K562 (cell line): ENCODE results near the gene ACER2. TPM values are rescaled to one million over a fixed set of nuclear protein-coding genes. Genes with fewer than 3 reads are reported as not detected.

Experiments
- ATAC-seq: fragments of 200-7000 bp; cut with Tn5 transposase; 3 replicates; pipeline ENCODE4 v1.9.1; 2020; ENCODE audit warnings: moderate library complexity
- BruUV-seq: library from RNA; stranded (reverse); fragments of 400-500 nt; replicated peaks from 2 replicates; lab custom pipeline; 2021; lab: Mats Ljungman, UMichigan
- CTCF ChIA-PET: fragments of 300-600 bp; formaldehyde crosslinking; extraction: SDS; loops from one replicate; lab custom pipeline; 2021; ENCODE audit warnings: low intra/inter-chr PET ratio; lab: Yijun Ruan, JAX
- POLR2A ChIA-PET: fragments of 300-600, 350-650 bp; sonication (Branson Sonifier 250); formaldehyde crosslinking; extraction: SDS; loops from one replicate; lab custom pipeline; 2021; ENCODE audit warnings: antibody characterized with exemption, inconsistent platforms; lab: Yijun Ruan, JAX
- DNase-seq, 4 experiments: peaks; one replicate each; pipeline versions ENCODE4 v3.0.0 to v3.0.0-alpha.2; 2011 to 2018; ENCODE audit warnings: low spot score in 3 of 4, mixed read lengths in 3 of 4; ENCODE audit errors: extremely low read depth in 1 of 4
- FAIRE-seq: peaks from 2 replicates; lab custom pipeline; 2011; peaks lifted over from hg19 to GRCh38; lab: Jason Lieb, UNC
- H2AFZ ChIP-seq: 2 replicates; pipeline ENCODE4 v1.6.0; 2011; ENCODE audit warnings: low read depth, low read length, control low read depth, inconsistent platforms
- H3K27ac ChIP-seq: fragments of 200-600 bp; 3 replicates; pipeline ENCODE4 v1.8.0; 2011; ENCODE audit warnings: low read depth, mild to moderate bottlenecking, control low read depth, inconsistent platforms, low read length, moderate library complexity, mixed read lengths; ENCODE audit errors: extremely low read depth
- H3K27me3 ChIP-seq, 2 experiments: fragments of 300-600 bp in 1 of 2; 2 replicates in 1 of 2; 3 replicates in 1 of 2; pipeline versions ENCODE4 v1.6.0 to v1.8.0; 2011; ENCODE audit warnings: inconsistent platforms in 2 of 2, low read length in 2 of 2, mild to moderate bottlenecking in 1 of 2, mixed read lengths in 1 of 2, moderate library complexity in 1 of 2; ENCODE audit not compliant: control insufficient read depth in 2 of 2, insufficient read depth in 2 of 2
- H3K36me3 ChIP-seq: fragments of 300-600 bp; 3 replicates; pipeline ENCODE4 v1.8.0; 2011; ENCODE audit warnings: mild to moderate bottlenecking, low read length, inconsistent platforms; ENCODE audit not compliant: control insufficient read depth, insufficient read depth
- H3K4me1 ChIP-seq, 2 experiments: fragments of 200-600 bp in 1 of 2; replicated peaks in 1 of 2; 2 replicates in 1 of 2; 3 replicates in 1 of 2; pipeline versions ENCODE4 v1.5.1 to v1.8.0; 2011; ENCODE audit warnings: inconsistent platforms in 2 of 2, low read length in 2 of 2, mild to moderate bottlenecking in 1 of 2, mixed read lengths in 1 of 2, moderate library complexity in 1 of 2; ENCODE audit not compliant: control insufficient read depth in 2 of 2, insufficient read depth in 2 of 2
- H3K4me2 ChIP-seq: 2 replicates; pipeline ENCODE4 v1.6.1; 2011; ENCODE audit warnings: low read length, control low read depth, inconsistent platforms, mixed read lengths; ENCODE audit not compliant: insufficient read depth
- H3K4me3 ChIP-seq: fragments of 200-600 bp; sonication (generic), shearing (Covaris generic); 2 replicates; pipeline ENCODE4 v1.5.1; 2016; ENCODE audit warnings: control low read depth, inconsistent platforms
- H3K79me2 ChIP-seq: fragments of 200-600 bp; 3 replicates; pipeline ENCODE4 v1.8.0; 2011; ENCODE audit warnings: low read length, inconsistent platforms; ENCODE audit not compliant: control insufficient read depth, insufficient read depth
- H3K9ac ChIP-seq, 2 experiments: 2 replicates each; pipeline versions ENCODE4 v1.6.0 to v1.6.1; 2011; ENCODE audit warnings: low read depth in 2 of 2, low read length in 2 of 2, control low read depth in 1 of 2, inconsistent platforms in 1 of 2, mild to moderate bottlenecking in 1 of 2, mixed read lengths in 1 of 2; ENCODE audit not compliant: insufficient read depth in 1 of 2
- H3K9me1 ChIP-seq: one replicate; pipeline ENCODE4 v1.6.0; 2011; ENCODE audit warnings: inconsistent platforms, mild to moderate bottlenecking, low read length, moderate library complexity; ENCODE audit not compliant: control insufficient read depth, insufficient read depth
- H3K9me3 ChIP-seq: replicated peaks from 2 replicates; pipeline ENCODE4 v1.5.1; 2011; ENCODE audit warnings: low read depth, low read length, inconsistent platforms; ENCODE audit not compliant: control insufficient read depth, insufficient read depth
- H4K20me1 ChIP-seq: replicated peaks from 2 replicates; pipeline ENCODE4 v1.6.1; 2011; ENCODE audit warnings: low read length, inconsistent platforms, mixed read lengths; ENCODE audit not compliant: control insufficient read depth, insufficient read depth
- FOXA3 ChIP-seq, 2 experiments: fragments of 450-650 bp in 1 of 2; sonication (generic) in 1 of 2; formaldehyde crosslinking; IDR thresholded peaks in 1 of 2; conservative IDR thresholded peaks in 1 of 2; 2 replicates each; pipeline versions ENCODE4 v1.4.0 to v1.8.0; 2020 to 2022; ENCODE audit warnings: mild to moderate bottlenecking in 2 of 2, missing genetic modification reagents in 1 of 2
- GTF2A2 ChIP-seq: IDR thresholded peaks from 2 replicates; pipeline ENCODE4 v1.6.1; 2016; ENCODE audit warnings: mild to moderate bottlenecking, missing genetic modification characterization, missing compliant biosample characterization
- WGBS: fragments of 100-300 bp; shearing (Covaris generic); methylation state at CpG from one replicate; pipeline ENCODE4 v1.1.6; 2016; ENCODE audit warnings: low coverage, mixed read lengths; ENCODE audit not compliant: insufficient coverage; ENCODE audit errors: missing lambda C conversion rate; 5-methylcytosine and 5-hydroxymethylcytosine counted together
- in situ Hi-C: fragments of 300-500 bp; cut with MboI; formaldehyde crosslinking; loops from 4 replicates; pipeline ENCODE4 v1.15.0; 2018; ENCODE audit warnings: inconsistent platforms, mixed read lengths
- intact Hi-C: fragments of 100-400 bp; cut with micrococcal nuclease; formaldehyde crosslinking; loops from 2 replicates; pipeline ENCODE4 v1.14.2; 2022
- polyA plus RNA-seq, 8 experiments: library from polyadenylated mRNA; depleted of rRNA in 4 of 8; stranded (reverse) in 5 of 8; unstranded in 3 of 8; fragments of >200 nt; fragmentation: Nextera tagmentation in 2 of 8; fragmentation: Illumina TruSeq in 1 of 8; extraction: Ambion mirVana in 2 of 8; extraction: Trizol in 1 of 8; gene quantifications; 2 replicates each; pipeline versions ENCODE4 v1.2.1 to v1.2.3, GENCODE V29; 2011 to 2014; ENCODE audit warnings: inconsistent platforms in 1 of 8, missing spikeins in 1 of 8
- total RNA-seq, 7 experiments: library from RNA; depleted of rRNA in 6 of 7; stranded (reverse); fragments of >200 nt in 6 of 7; fragmentation: Illumina TruSeq in 2 of 7; extraction: Trizol in 2 of 7; gene quantifications; 2 replicates each; pipeline versions ENCODE4 v1.2.1 to v1.2.3, GENCODE V29; 2011 to 2021; ENCODE audit warnings: low replicate concordance in 1 of 7
- TF ChIP-seq, protein P1 (sequence below): sonication (generic); formaldehyde crosslinking; IDR thresholded peaks from 2 replicates; pipeline ENCODE4 v1.8.0; 2022; ENCODE audit warnings: missing genetic modification reagents, mild to moderate bottlenecking, borderline replicate concordance
- TF ChIP-seq, protein P2 (sequence below): sonication (generic); formaldehyde crosslinking; IDR thresholded peaks from 2 replicates; pipeline ENCODE4 v1.4.0; 2020; ENCODE audit warnings: mild to moderate bottlenecking, missing genetic modification reagents

Gene ACER2
- total and polyA plus RNA-seq, 9 of the 15 experiments (the other 6 are each of a cell fraction or from before 2014, with no cell fraction given), result 0.17 to 4.6 (median 3.0) TPM

DNA sequence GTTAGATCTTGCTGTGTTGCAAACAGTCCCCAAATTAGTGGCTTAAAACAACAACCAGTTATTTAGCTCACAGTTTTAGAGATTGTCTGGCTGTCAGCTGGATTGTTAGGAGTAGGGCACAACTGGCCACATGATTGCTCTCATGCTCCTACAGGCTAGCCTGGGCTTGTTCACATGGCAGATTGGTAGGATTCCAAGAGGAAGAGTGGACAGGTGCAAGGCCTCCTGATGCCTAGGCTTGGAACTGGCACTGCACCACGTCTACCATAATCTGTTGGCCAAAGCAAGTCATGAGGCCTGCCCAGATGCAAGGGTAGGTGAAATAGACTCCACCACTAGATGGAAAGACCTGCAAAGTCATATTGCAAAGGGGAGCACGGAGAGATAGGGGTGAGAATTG, 76.4 kb downstream of the ACER2 start (continued):
- TF ChIP-seq, protein P1, sequence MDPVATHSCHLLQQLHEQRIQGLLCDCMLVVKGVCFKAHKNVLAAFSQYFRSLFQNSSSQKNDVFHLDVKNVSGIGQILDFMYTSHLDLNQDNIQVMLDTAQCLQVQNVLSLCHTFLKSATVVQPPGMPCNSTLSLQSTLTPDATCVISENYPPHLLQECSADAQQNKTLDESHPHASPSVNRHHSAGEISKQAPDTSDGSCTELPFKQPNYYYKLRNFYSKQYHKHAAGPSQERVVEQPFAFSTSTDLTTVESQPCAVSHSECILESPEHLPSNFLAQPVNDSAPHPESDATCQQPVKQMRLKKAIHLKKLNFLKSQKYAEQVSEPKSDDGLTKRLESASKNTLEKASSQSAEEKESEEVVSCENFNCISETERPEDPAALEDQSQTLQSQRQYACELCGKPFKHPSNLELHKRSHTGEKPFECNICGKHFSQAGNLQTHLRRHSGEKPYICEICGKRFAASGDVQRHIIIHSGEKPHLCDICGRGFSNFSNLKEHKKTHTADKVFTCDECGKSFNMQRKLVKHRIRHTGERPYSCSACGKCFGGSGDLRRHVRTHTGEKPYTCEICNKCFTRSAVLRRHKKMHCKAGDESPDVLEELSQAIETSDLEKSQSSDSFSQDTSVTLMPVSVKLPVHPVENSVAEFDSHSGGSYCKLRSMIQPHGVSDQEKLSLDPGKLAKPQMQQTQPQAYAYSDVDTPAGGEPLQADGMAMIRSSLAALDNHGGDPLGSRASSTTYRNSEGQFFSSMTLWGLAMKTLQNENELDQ (CRISPR knock-in tag), result no peak
- TF ChIP-seq, all 486 proteins: peak for 0

DNA sequence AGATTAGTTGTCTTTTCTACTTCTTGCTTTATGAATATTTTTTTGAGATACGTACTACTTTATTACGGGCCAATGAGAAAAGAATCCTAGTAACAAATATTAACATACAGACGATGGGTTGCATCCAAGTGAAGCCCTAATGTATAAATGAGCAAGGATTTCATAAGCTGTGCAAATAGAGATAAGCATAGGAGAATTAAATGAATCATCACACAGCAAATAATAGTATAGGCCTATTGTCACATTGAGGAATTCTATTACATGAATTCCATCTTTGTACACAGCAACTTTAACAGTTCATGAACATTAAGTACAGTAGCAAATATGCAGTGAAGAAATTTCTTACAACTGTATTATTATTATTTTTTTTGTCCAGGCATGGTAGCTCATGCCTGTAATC, 78.0 kb downstream of the ACER2 start:
- in situ Hi-C loops, result loop anchor here (10.0 kb wide), 1 partner anchor 438 kb away; no protein-coding TSS in a partner anchor

More for the DNA sequence above, 78.0 kb downstream of the ACER2 start:
- POLR2A ChIA-PET, result no interaction called here
- no peaks in the 10 kb centered on the region for H3K27me3 ChIP-seq
- TF ChIP-seq GTF2A2 (tag) (no peak), FOXA3 (CRISPR knock-in tag; conservative IDR thresholded peaks at IDR 0.05 in 1 of 2, IDR thresholded peaks at IDR 0.05 in 1 of 2) (0 out of 4 replicates have a peak, but pooled peaks of 1 of the 2 experiments have one; percentile 32)
- TF ChIP-seq, protein P2, sequence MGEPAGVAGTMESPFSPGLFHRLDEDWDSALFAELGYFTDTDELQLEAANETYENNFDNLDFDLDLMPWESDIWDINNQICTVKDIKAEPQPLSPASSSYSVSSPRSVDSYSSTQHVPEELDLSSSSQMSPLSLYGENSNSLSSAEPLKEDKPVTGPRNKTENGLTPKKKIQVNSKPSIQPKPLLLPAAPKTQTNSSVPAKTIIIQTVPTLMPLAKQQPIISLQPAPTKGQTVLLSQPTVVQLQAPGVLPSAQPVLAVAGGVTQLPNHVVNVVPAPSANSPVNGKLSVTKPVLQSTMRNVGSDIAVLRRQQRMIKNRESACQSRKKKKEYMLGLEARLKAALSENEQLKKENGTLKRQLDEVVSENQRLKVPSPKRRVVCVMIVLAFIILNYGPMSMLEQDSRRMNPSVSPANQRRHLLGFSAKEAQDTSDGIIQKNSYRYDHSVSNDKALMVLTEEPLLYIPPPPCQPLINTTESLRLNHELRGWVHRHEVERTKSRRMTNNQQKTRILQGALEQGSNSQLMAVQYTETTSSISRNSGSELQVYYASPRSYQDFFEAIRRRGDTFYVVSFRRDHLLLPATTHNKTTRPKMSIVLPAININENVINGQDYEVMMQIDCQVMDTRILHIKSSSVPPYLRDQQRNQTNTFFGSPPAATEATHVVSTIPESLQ (CRISPR knock-in tag), result no peak
- TF ChIP-seq, all 486 proteins: peak for 1
- Histone ChIP-seq H3K4me3 (no peak overlapping the region), H3K36me3 (no peaks in the 10 kb centered on the region), H3K79me2 (no peaks in the 10 kb centered on the region), H3K9me1 (no peaks in the 10 kb centered on the region), H3K9me3 (no peaks in the 10 kb centered on the region), H3K9ac (no peak overlapping the region), H2AFZ (no peak overlapping the region), H3K4me1 (no peaks in the 10 kb centered on the region), H3K4me2 (no peak overlapping the region), H3K27ac (no peak overlapping the region), H4K20me1 (no peaks in the 10 kb centered on the region)
- 11% methylated on average over 3 of the region's 3 CpGs for WGBS
- intact Hi-C loops, result no loop called here
- BruUV-seq, result no TSS peak
- CTCF ChIA-PET, result no interaction called here
- FAIRE-seq (no peak), DNase-seq (no peak), ATAC-seq (no peak)
